SH-SY5Y (cell line): ENCODE data around the gene NVL.

ENCODE experiments used
- GATA2 ChIP-seq: IDR thresholded peaks from 2 replicates; pipeline ENCODE4 v1.6.1; 2011; ENCODE audit warnings: mild to moderate bottlenecking, low read depth, low read length
- GATA3 ChIP-seq: IDR thresholded peaks from 2 replicates; pipeline ENCODE4 v1.6.1; 2011; ENCODE audit warnings: low read depth, mild to moderate bottlenecking, low read length, moderate library complexity

NVL gene

DNA sequence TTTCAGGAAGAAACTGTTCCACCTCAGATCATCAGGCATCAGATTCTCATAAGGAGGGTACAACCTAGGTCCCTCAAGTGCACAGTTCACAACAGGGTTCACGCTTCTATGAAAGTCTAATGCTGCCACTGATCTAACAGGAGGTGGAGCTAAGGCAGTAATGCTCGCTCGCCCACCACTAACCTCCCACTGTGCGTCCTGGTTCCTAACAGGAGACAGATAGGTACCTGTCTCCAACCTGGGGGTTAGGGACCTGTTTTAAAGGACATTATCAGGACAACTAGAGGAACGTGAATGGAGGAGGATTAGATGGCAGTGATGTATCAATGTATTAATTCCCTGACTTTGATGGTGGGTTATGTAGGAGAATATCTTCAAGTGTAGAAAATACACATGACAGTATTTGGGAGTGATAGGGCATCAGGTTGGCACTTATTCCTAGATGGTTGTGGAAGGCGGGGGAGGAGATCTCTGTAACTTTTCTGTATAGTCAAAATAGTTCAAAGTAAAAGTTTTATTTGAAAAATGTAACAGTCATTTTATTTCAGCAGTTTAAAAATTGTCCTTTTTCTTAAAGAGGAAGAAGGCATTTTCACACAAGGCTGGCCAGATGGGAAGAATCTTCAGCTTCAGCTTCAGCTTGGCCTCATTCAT lies 103.0 kb downstream of the NVL start:
- no peak for TF ChIP-seq GATA3
- TF ChIP-seq GATA2: no peak

DNA sequence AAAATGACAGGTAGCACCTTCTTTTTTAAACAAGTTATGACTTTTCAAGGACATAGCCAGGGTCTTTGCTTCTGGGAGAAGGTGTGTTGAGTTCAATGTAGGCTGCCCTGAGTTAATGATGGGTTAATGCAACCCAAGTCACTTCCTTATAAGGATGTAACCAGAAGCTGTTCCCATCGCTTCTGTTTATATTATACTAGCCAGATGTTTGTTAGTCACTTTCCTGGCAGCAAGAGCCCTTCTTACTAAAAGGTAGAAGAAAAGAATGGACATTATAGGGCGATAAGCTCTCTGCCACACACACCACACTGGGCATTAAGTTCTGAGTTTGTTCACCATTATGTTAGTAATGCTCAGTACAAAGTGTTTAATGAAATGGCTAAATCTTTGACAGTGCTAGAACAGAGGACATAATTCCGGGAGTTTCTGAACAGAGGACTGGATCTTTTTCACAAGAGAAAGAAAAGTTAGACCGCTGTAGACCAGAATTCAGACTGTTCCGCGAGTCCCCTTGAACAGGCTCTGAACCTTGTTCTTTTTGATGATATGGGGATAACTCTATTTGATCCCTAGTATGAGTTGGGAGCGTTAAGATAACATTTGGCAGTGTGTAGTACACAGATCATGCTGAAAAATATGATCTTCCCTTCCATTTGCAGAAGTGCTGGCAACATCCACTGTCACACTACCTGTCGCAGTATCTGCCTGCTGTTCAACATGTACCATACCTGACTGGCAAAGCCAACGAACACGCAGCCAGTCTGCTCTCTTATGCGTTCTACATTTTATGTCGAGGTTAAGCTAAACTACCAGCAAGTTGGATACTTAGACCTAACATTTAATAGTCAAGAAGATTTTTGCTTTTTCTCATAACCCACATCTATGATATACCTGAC lies 105.9 kb downstream of the NVL start:
- no peak for TF ChIP-seq GATA3
- no peak for TF ChIP-seq GATA2

DNA sequence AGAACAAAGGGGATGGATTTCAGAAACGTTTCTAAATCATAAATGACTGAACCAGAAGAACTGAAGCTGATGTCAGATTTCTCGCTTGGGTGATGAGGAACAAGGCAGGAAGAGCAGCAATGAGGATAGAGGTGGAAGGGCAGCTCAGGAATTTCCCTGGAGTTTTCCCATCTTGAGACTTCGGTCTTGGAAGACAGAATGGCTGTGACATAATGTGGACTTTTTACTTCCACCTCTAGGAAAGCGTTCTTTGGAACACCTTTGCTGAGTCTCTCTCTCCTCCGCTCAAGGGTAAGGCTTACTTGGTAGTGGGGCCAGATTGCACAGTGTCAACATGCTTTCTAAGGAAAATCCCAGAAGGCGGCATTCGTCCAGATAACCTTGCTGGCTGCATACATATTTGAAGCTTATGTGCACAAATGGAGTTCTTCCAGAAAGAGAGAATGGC lies 110.3 kb downstream of the NVL start:
- TF ChIP-seq GATA3 (no peak), GATA2 (no peak)

DNA sequence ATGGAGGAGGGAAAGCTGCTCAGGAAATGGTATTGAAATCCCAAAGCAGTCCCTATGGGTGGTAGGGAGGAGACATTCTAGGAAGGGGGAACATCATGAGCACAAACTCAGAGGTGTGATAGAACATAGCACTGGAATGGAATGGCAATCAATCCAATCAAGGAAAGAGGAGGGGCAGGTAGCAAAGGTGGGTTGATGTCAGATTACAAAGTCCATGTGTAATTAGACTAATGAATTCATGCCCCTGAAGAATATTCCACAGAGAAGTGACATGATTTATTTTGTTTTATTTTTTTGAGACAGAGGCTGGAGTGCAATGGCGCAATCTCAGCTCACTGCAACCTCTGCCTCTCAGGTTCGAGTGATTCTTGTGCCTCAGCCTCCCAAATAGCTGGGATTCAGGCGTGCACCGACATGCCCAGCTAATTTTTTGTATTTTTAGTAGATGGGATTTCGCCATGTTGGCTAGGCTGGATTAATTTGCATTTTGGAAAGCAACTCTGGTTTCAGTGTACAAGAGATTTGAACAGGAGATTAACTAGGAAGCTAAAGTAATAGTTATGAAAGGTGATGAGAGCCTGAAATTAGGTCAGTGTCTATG lies 110.9 kb downstream of the NVL start:
- TF ChIP-seq GATA2 (no peak), GATA3 (no peak)

DNA sequence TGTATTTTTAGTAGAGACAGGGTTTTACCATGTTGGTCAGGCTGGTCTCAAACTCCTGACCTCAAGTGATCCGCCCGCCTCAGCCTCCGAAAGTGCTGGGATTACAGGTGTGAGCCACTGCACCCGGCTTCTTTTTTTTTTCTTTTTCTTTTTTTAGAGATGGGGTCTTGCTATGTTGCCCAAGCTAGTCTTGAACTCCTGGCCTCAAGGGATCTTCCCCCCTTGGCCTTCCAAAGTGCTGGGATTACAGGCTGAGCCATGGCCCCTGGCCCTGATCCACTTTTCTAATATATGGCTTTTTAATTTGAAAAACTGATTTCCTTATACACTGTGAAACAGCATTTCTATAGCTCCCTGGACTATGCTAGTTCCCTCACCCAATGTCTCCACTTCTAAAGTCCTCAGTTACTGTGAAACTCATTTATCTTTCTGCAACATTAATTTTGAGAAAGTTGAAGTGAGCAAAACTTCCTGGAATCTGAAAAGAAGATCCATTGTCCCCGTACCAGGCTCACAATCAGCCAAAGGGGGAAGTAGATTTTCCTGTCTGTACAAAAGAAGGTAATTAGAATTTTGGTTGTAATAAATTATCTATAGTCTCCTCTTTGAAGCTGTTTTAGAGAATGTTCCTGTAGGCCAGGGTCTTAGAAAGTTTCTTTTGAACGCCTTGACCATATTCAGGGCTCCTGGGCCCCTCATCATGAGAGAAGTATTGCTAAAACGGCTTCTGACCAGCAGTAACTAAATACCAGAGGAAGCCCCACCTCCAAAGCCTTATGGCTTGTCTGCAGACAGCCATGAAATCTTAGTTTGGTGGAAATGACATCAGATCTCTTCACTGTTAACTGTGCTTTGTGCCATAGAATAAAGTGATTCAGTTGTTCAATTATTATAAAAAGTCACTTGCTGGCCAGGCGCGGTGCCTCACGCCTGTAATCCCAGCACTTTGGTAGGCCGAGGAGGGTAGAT lies 112.0 kb downstream of the NVL start:
- TF ChIP-seq GATA2: no peak
- no peak for TF ChIP-seq GATA3

DNA sequence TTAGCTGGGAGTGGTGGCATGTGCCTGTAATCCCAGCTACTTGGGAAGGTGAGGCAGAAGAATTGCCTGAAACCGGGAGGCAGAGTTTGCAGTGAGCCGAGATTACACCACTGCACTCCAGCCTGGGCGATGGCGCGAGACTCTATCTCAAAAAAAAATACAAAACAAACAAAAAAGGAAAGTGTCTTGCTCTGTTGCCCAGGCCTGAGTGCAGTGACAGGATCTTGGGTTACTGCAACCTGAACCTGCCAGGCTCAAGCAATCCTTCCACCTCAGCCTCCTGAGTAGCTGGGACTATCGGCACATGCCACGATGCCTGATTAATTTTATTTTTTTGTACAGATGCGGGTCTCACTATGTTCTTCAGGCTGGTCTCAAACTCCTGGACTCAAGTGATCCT lies 113.6 kb downstream of the NVL start:
- TF ChIP-seq GATA3 (no peak), GATA2 (no peak)

DNA sequence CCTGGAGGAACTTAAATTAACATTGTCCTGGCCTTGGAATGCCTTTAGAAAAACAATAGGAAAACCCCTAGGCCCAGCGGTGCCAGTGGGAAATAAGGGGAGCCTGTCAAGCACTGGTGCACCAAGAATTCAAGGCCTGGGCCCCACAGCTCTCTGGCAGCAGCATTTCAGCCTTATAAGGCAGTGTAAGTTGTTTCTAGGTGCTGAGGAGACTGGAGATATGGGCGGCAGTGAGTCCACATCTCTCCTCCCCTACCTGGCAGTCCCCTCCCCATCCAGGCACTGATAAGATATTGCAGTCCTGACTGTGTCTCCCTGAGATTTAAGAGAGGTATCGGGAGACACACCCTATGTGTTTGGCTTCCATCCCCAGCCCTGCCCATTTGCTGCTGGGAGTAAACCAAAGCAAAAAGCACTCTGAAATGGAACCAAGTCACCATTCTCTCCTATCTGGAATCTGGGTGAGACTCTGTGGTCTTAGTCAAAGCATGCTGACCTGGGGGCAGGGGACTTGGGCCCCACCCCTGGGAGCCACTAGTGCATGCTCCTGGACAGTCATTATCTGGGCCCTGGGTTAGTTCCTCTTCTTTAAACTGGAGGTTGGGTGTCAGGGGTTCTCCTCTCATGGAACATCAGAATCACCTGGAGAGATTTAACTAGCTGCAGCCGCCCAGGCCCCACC lies 116.4 kb downstream of the NVL start:
- no peak for TF ChIP-seq GATA2
- no peak for TF ChIP-seq GATA3

DNA sequence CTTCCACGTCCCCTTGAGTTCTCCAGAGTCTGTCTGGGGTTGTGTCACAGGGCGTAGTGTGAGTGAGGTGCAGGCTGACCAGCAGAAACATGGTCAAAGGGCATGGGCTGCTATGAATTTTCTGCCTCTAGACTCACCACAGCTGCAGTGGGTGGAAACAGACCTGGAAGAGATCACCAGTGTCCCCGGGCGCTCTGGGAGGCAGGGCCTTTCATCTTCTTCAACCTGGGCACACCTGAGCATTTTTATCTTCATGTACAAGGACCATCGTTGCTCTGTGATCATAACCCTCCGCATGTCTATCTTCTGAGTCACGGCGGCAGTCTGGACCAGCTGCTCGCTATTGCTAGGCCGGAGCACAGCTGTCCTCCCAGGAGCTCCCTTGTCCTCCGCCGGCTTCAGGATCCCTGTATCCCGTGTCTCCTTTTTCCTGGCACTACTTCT lies 117.3 kb downstream of the NVL start:
- TF ChIP-seq GATA3: no peak
- no peak for TF ChIP-seq GATA2

DNA sequence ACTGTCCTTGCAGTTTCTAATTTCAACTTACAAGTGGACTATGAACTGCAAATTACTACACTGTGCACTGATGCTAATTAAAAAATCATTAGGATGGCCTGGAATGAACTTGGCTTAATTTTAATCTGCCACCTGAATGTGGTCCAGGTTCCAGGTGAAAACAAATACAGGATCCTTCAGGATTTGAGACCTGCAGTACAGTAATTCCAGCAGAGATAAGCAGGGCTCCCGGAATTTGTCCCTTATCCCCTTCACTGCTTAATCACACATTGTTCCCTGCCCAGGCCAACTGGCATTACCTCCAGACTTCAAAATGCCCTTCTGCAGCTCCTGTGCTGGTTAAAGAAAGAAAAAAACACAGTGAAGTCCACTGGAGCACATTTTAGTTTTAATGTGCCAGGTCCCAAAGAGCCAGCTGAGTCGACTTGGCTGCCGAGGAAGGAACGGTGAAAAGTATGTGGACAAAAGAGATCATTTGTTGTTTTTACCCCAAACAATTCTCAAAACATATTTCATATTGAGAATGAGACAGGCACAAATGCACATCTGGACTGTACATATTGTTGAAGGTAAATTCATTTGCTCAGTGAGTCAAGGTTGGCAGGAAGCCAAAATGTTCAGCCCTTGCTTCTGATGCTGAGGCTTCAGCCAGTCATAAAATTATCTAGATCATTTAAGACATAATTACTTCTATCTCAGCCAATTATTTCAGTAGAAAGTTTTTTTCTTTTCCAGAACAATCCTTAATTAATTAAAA lies 118.6 kb downstream of the NVL start:
- TF ChIP-seq GATA2: peak; percentile 62
- TF ChIP-seq GATA3: no peak

DNA sequence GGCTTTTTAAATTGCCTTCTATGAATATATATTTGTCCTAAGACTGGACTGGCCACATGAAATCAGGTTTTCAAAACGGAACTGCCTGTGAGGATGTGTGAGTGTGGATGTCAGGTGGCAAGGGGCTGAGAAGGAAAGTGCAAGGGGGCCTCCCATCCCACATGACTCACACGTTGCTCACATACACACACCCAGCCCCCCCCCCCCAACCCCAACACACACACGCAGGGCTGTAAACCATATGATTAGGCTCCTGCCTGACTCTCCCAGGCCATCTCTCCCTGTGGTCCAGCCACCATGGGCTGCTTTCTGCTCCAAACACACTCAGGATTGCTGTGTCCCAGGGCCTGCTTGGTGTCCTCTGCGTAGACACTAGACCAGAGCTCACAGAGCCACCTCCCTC lies 124.5 kb downstream of the NVL start:
- TF ChIP-seq GATA2 (no peak), GATA3 (no peak)

DNA sequence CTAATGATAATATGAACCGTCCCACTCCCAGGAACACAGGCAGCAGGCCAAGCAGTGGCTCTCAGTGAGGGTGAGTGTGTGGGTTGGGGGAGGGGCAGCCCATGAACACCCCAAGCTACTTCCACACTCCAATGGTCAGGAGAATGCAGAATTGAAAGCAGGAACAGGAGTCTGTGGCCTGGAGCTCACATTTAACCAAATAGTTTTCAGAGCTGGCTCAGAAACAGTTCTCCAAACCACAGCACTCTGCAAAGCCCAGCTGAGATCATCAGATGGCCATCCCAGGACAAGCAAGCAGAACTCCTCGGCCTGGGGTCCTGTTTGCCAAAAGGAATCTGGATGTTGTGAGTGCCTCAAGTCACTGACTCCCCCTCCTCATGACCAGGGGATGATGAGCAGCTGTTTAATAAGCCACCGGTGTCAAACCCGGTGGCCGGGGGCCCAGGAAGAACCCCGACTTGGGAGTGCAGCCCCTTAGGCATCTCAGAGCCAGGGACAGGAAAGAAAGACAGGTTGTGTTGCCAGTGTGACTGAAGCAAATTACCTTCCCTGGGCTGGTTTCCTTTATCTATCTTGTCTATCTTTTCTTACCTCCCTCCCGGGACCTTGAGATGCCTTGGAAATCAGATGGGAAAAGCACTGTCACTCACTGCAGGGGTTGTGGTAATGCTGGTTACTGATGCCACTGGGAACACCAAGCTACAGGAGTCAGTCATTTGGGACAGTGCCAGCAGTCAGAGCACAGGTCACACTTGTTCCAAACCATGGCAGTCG lies 126.5 kb downstream of the NVL start:
- no peak for TF ChIP-seq GATA2

DNA sequence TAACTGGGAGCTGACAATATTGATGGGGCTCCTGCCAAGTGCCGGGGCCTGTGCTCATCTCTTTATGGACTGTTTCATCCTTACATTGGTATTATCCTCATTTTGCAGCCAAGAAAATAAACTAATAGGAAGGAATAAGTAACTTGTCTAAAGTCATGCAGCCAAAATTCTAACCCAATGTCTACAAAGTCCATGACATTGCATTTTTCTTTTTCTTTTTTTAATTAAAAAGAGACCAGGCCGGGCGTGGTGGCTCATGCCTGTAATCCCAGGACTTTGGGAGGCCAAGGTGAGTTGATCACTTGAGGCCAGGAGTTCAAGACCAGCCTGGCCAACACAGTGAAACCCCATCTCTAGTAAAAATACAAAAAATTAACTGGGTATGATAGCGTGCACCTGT lies 128.1 kb downstream of the NVL start:
- TF ChIP-seq GATA2 (no peak), GATA3 (no peak)

DNA sequence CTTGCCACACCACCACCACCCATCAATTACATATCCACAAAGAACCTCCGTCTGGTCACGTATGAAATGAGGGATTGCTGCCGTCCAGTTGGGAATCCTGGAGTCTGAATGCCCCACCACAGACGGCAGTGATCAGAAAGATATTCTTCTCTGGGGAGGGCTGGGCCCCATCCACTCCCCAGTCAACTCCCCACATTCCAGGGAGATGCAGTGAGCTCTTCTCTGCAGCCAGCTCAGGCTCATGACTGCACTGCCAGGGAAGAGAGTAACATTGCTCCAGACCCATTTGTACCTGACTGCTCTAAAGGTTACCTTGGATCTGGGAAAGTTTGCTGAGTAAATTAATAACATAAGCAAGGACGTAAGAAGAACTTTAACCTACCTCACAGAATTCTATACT lies 128.6 kb downstream of the NVL start:
- TF ChIP-seq GATA3 (no peak), GATA2 (no peak)

DNA sequence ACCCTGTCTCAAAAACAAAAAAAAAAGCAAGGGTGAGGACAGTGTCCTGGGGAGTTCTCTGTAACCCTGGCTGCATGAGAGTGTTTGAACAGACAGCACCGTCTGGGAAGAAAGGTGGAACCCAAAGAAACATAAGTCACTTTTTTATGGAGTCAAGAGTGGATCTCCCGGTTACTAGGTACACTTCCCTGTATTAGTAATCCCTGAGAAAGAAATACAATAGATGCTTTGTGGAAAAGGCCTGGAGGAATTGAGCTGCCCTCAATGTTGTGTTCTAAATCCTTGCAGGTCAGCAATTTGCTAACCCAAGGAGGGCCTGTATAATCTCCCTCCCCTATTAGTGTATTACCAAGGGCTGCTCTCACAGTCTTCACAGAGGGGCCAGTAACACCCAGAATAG lies 130.3 kb downstream of the NVL start:
- TF ChIP-seq GATA3 (no peak), GATA2 (no peak)
